ENCODE measurements around the gene GRXCR1. TPM values are rescaled to one million over a fixed set of nuclear protein-coding genes. Genes with fewer than 3 reads are reported as not detected.

The GRXCR1 gene
- not detected for total RNA-seq

- no peaks in the 10 kb centered on the region for H3K9me3 Mint-ChIP-seq
- no peak for DNase-seq
- H3K27me3 Mint-ChIP-seq (ENCODE audit: low read depth): peaks cover 24% of the 10 kb centered on the region
- H3K4me1 Mint-ChIP-seq (ENCODE audit: low read depth): no peaks in the 10 kb centered on the region
- CTCF ChIA-PET: no interaction called here
- intact Hi-C loops (cut with micrococcal nuclease): no loop called here
- H3K4me3 Mint-ChIP-seq: no peak within 1 kb of the TSS
- no peaks in the 10 kb centered on the region for H3K36me3 Mint-ChIP-seq (ENCODE audit: low read depth)
- no peak within 1 kb of the TSS for H3K27ac Mint-ChIP-seq
Observed at GRCh38 chr4:42892413-42892812, at the start of gene GRXCR1. GRXCR1 (plus strand) TSS chr4:42892713; CDS start chr4:42893267, 554 bp downstream.

GRCh38 chr4:42843694-42844093 is 48.8 kb upstream of the GRXCR1 start:
- CTCF ChIA-PET: no interaction called here
- H3K36me3 Mint-ChIP-seq (ENCODE audit: low read depth): no peaks in the 10 kb centered on the region
- no peaks in the 10 kb centered on the region for H3K4me1 Mint-ChIP-seq (ENCODE audit: low read depth)
- no peak overlapping the region for H3K27ac Mint-ChIP-seq
- H3K9me3 Mint-ChIP-seq: no peaks in the 10 kb centered on the region
- no peak for DNase-seq
- H3K4me3 Mint-ChIP-seq: no peak overlapping the region
- peaks cover 6% of the 10 kb centered on the region for H3K27me3 Mint-ChIP-seq (ENCODE audit: low read depth)
- intact Hi-C loops (cut with micrococcal nuclease): no loop called here

DNA sequence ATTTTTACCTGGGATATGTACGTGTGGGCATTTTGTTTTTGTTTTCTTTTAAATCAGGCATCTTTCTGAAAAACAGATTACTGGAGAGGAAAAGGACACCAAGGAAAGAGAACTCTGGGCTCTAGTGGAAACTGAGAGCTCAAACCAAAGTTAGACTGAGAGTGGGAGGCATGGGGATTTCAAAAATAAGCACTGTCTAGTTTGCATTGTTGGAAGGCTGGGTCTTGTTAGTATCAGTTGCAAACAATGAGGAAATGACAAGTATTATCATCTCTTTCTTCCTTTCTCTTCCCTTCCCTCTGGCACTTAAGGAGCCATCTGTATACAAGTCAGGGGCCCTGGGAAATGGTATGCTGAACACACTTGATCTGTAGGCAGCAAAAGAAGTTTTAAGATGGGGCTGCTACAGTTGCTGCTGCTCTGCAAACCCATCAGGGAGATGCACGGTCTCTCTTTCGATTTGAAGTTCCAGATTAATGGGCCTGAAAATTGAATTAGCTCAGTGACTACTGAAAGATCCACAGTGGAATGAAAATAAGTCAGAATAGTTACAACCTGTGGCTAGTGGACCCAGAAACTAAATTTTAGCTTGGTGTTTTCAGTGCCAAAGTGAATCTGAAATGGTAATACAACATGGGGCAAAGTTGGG is 48.0 kb upstream of the GRXCR1 start:
- intact Hi-C loops (cut with micrococcal nuclease): no loop called here
- no peak overlapping the region for H3K27ac Mint-ChIP-seq
- CTCF ChIA-PET: no interaction called here

GRCh38 chr4:42845586-42845985 is 46.9 kb upstream of the GRXCR1 start:
- DNase-seq: no peak
- no peaks in the 10 kb centered on the region for H3K36me3 Mint-ChIP-seq (ENCODE audit: low read depth)
- CTCF ChIA-PET: interaction anchor here (0.7 kb wide), 3 partner anchors 135 to 279 kb away, joined by 3 to 5 read pairs (median 3); no protein-coding TSS in a partner anchor
- no peak overlapping the region for H3K27ac Mint-ChIP-seq
- peaks cover 6% of the 10 kb centered on the region for H3K27me3 Mint-ChIP-seq (ENCODE audit: low read depth)
- peaks cover 13% of the 10 kb centered on the region for H3K9me3 Mint-ChIP-seq
- H3K4me1 Mint-ChIP-seq (ENCODE audit: low read depth): no peaks in the 10 kb centered on the region
- H3K4me3 Mint-ChIP-seq: no peak overlapping the region
- intact Hi-C loops (cut with micrococcal nuclease): no loop called here

More for the DNA sequence above, 48.0 kb upstream of the GRXCR1 start:
- no peak for DNase-seq
- no peak overlapping the region for H3K4me3 Mint-ChIP-seq
- H3K27me3 Mint-ChIP-seq (ENCODE audit: low read depth): peaks cover 6% of the 10 kb centered on the region
- H3K9me3 Mint-ChIP-seq: peaks cover 3% of the 10 kb centered on the region
- no peaks in the 10 kb centered on the region for H3K4me1 Mint-ChIP-seq (ENCODE audit: low read depth)
- no peaks in the 10 kb centered on the region for H3K36me3 Mint-ChIP-seq (ENCODE audit: low read depth)

DNA sequence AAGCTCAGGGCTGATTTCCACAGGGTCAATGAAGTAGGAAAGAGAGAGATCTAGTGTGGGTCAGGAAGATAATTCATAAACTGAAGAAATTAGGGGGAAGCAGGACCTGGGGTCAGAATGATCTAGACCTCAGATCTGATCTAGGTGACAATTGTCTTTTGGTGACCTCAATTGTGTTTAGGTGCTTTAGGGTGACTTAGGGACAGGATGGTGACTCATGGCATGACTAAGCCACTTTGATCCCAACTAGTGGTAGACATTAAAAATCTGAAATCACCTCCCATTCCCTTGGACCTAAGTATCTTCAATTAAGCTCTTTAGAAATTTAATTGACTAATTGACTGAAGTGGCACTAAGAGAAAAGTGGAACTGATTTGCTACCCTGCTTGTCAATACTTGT is 36.7 kb upstream of the GRXCR1 start:
- Mint-ChIP-seq H3K27ac (no peak overlapping the region), H3K4me1 (ENCODE audit: low read depth) (no peaks in the 10 kb centered on the region), H3K4me3 (no peak overlapping the region), H3K36me3 (ENCODE audit: low read depth) (no peaks in the 10 kb centered on the region), H3K9me3 (peaks cover 3% of the 10 kb centered on the region), H3K27me3 (ENCODE audit: low read depth) (peaks cover 14% of the 10 kb centered on the region)
- intact Hi-C loops (cut with micrococcal nuclease): no loop called here
- CTCF ChIA-PET: no interaction called here
- DNase-seq: no peak

DNA sequence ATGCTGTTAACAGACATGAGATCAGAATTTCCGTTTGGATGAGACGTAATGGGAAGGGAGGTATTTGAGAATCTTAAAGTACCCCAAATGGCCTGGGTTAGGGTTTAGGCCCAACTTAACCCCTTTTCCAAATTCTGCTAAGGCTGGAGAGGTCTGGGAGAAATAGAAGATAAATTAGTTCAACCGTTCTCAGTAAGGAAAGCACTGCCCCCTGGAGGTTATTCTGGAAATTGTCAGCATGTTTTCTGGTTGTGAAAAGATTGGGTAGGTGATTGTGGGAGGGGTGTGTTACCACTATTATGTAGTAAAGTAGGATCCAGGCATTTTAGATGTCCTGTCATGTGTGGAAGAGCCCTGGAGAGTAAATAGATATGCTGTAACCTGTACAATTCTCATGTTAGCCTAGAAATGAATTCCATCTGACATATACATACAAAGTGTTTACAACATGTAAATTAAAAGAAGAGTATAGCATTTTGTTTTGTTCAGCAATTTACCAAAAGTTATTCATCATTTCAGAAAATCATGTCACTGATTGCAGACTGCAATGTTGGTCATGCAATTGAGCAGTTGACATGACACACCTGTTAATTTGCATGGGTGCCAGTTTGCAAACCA is 26.8 kb upstream of the GRXCR1 start:
- peak; percentile 71 for DNase-seq
- Mint-ChIP-seq H3K27me3 (ENCODE audit: low read depth) (peaks cover 18% of the 10 kb centered on the region), H3K4me3 (no peak overlapping the region), H3K36me3 (ENCODE audit: low read depth) (no peaks in the 10 kb centered on the region), H3K9me3 (no peaks in the 10 kb centered on the region), H3K4me1 (ENCODE audit: low read depth) (no peaks in the 10 kb centered on the region), H3K27ac (no peak overlapping the region)
- intact Hi-C loops (cut with micrococcal nuclease): loop anchor here (1.0 to 10.0 kb wide), 5 partner anchors 297 to 583 kb away; no protein-coding TSS in a partner anchor
- CTCF ChIA-PET: interaction anchor here (0.6 to 5.7 kb wide), 6 partner anchors 12 to 584 kb away, joined by 3 to 50 read pairs (median 4); no protein-coding TSS in a partner anchor

- H3K27me3 Mint-ChIP-seq (ENCODE audit: low read depth): peaks cover 25% of the 10 kb centered on the region
- H3K4me3 Mint-ChIP-seq: no peak overlapping the region
- intact Hi-C loops (cut with micrococcal nuclease): no loop called here
- no peak for DNase-seq
- H3K9me3 Mint-ChIP-seq: no peaks in the 10 kb centered on the region
- H3K36me3 Mint-ChIP-seq (ENCODE audit: low read depth): no peaks in the 10 kb centered on the region
- H3K4me1 Mint-ChIP-seq (ENCODE audit: low read depth): no peaks in the 10 kb centered on the region
- H3K27ac Mint-ChIP-seq: no peak overlapping the region
- CTCF ChIA-PET: interaction anchor here (0.7 to 1.7 kb wide), 2 partner anchors 66 to 303 kb away, joined by 3 to 5 read pairs; no protein-coding TSS in a partner anchor
Observed at GRCh38 chr4:42871261-42871660, 21.3 kb upstream of the GRXCR1 start.

GRCh38 chr4:42871671-42872290 is 20.7 kb upstream of the GRXCR1 start:
- CTCF ChIA-PET: no interaction called here
- H3K27ac Mint-ChIP-seq: no peak overlapping the region
- no peak for DNase-seq

DNA sequence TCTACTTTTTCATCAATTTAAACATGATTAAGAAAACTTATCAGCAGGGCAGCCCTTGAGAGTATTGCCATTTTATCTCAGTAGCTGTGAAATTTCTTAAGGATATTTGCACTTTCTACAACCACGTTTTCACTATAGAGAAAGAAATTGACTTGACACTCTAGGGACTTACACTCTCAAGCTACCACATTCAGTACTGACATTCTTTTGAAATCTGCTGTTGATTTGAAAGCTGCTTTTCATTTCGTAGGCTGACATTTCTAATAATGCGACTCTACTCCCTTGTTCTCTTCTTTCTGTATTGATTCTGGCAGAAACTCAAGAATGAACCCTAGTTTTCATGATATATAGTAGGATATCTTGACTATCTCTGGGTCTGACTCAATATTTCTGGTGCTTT is 13.7 kb upstream of the GRXCR1 start:
- CTCF ChIA-PET: no interaction called here
- no peak for DNase-seq
- H3K4me1 Mint-ChIP-seq (ENCODE audit: low read depth): no peaks in the 10 kb centered on the region
- H3K36me3 Mint-ChIP-seq (ENCODE audit: low read depth): no peaks in the 10 kb centered on the region
- H3K27ac Mint-ChIP-seq: no peak overlapping the region
- intact Hi-C loops (cut with micrococcal nuclease): no loop called here
- H3K4me3 Mint-ChIP-seq: no peak overlapping the region
- H3K27me3 Mint-ChIP-seq (ENCODE audit: low read depth): peaks cover 25% of the 10 kb centered on the region
- H3K9me3 Mint-ChIP-seq: no peaks in the 10 kb centered on the region

More at GRCh38 chr4:42871671-42872290, 20.7 kb upstream of the GRXCR1 start:
- no peak overlapping the region for H3K4me3 Mint-ChIP-seq
- no peaks in the 10 kb centered on the region for H3K36me3 Mint-ChIP-seq (ENCODE audit: low read depth)
- peaks cover 28% of the 10 kb centered on the region for H3K27me3 Mint-ChIP-seq (ENCODE audit: low read depth)
- H3K9me3 Mint-ChIP-seq: no peaks in the 10 kb centered on the region
- H3K4me1 Mint-ChIP-seq (ENCODE audit: low read depth): no peaks in the 10 kb centered on the region
- intact Hi-C loops (cut with micrococcal nuclease): no loop called here

- intact Hi-C loops (cut with micrococcal nuclease): no loop called here
- peaks cover 26% of the 10 kb centered on the region for H3K27me3 Mint-ChIP-seq (ENCODE audit: low read depth)
- CTCF ChIA-PET: no interaction called here
- H3K4me1 Mint-ChIP-seq (ENCODE audit: low read depth): no peaks in the 10 kb centered on the region
- H3K4me3 Mint-ChIP-seq: no peak overlapping the region
- H3K9me3 Mint-ChIP-seq: peaks cover 7% of the 10 kb centered on the region
- H3K36me3 Mint-ChIP-seq (ENCODE audit: low read depth): no peaks in the 10 kb centered on the region
- H3K27ac Mint-ChIP-seq: no peak overlapping the region
- DNase-seq: no peak
Observed at GRCh38 chr4:42881253-42881652, 11.3 kb upstream of the GRXCR1 start.

GRCh38 chr4:42891644-42892043 is 869 bp upstream of the GRXCR1 start:
- Mint-ChIP-seq H3K36me3 (ENCODE audit: low read depth) (no peaks in the 10 kb centered on the region), H3K27me3 (ENCODE audit: low read depth) (peaks cover 26% of the 10 kb centered on the region), H3K9me3 (peaks cover 2% of the 10 kb centered on the region), H3K4me3 (no peak overlapping the region), H3K4me1 (ENCODE audit: low read depth) (no peaks in the 10 kb centered on the region), H3K27ac (no peak overlapping the region)
- intact Hi-C loops (cut with micrococcal nuclease): no loop called here
- DNase-seq: no peak
- CTCF ChIA-PET: no interaction called here

DNA sequence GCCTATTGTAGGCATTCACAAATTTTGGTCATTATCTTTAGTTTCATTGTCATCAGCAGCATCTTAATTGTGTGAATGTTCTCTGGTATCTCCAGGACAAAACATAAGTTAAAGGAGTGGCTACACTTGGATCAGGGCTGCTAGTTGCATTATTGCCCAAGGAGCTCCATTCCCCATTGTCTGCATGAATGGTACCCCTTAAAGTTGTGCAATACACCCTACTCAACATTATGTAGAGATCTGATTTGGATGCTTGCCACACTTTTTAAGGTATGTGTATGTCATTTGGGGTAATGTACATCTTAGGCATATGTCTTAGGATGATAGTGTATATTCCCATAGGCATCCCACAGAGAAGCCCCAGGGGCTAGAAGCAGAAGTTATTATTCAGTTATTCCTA is 2.9 kb downstream of the GRXCR1 start:
- CTCF ChIA-PET: no interaction called here
- H3K27ac Mint-ChIP-seq: no peak overlapping the region
- intact Hi-C loops (cut with micrococcal nuclease): no loop called here
- H3K36me3 Mint-ChIP-seq (ENCODE audit: low read depth): no peaks in the 10 kb centered on the region
- H3K27me3 Mint-ChIP-seq (ENCODE audit: low read depth): peaks cover 22% of the 10 kb centered on the region
- H3K4me3 Mint-ChIP-seq: no peak overlapping the region
- no peaks in the 10 kb centered on the region for H3K9me3 Mint-ChIP-seq
- no peaks in the 10 kb centered on the region for H3K4me1 Mint-ChIP-seq (ENCODE audit: low read depth)
- no peak for DNase-seq

DNA sequence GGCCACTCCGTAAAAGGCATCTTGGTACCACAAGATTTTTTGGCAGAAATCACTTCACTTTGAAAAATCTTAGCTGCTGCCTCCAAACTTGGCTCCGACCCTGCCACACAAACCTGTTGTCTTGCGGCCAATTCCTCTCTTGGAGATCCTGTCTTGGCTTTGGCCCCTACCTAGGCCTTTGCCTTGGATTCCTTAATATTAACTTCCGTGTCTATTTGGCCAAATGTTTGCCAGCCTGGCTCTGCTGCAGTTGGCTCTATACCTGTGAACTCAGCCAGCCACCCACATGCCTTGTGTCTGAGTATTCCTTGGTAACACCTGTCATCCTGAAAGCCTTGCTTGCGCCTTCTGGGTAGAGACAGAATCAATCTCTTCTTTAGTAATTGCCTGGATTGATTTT is 12.5 kb downstream of the GRXCR1 start:
- intact Hi-C loops (cut with micrococcal nuclease): no loop called here
- Mint-ChIP-seq H3K4me3 (no peak overlapping the region), H3K36me3 (ENCODE audit: low read depth) (no peaks in the 10 kb centered on the region), H3K27ac (no peak overlapping the region), H3K4me1 (ENCODE audit: low read depth) (no peaks in the 10 kb centered on the region), H3K27me3 (ENCODE audit: low read depth) (peaks cover 10% of the 10 kb centered on the region), H3K9me3 (no peaks in the 10 kb centered on the region)
- no peak for DNase-seq
- CTCF ChIA-PET: no interaction called here
